ENCODE measurements around the gene CLASP2. TPM values are rescaled to one million over a fixed set of nuclear protein-coding genes. Genes with fewer than 3 reads are reported as not detected.

Gene CLASP2
- total RNA-seq, 4 donors from 2014 or later = 64.2 to 115 (median 92.1) TPM

GRCh38 chr3:33557279-33557678 is 160.8 kb downstream of the CLASP2 start:
- H3K27me3 ChIP-seq = no peaks in the 10 kb centered on the region
- peaks cover 10 to 14% of the 10 kb centered on the region in 2 donors for H3K36me3 ChIP-seq
- H3K4me3 ChIP-seq (replicated peaks in 1 of 3) = no peak overlapping the region
- H3K9me3 ChIP-seq = no peaks in the 10 kb centered on the region
- H3K4me1 ChIP-seq = peaks cover 0 to 5% of the 10 kb centered on the region in 2 donors
- DNase-seq = no peak
- no peak for TF ChIP-seq CTCF (IDR thresholded peaks at IDR 0.05)
- TF ChIP-seq POLR2A (IDR thresholded peaks at IDR 0.05) = no peak
- intact Hi-C loops (cut with DNase I) = no loop called here
- 93 to 97% methylated on average over 1 of the region's 1 CpG for WGBS, 2 donors
- no peak overlapping the region for H3K27ac ChIP-seq

GRCh38 chr3:33547101-33547500 is 171.0 kb downstream of the CLASP2 start:
- no peaks in the 10 kb centered on the region for H3K27me3 ChIP-seq
- no peak for DNase-seq
- H3K36me3 ChIP-seq = peaks cover 0 to 8% of the 10 kb centered on the region in 2 donors
- no peak overlapping the region for H3K4me3 ChIP-seq (replicated peaks in 1 of 3)
- no peaks in the 10 kb centered on the region for H3K9me3 ChIP-seq
- WGBS, 2 donors = 78 to 90% methylated on average over 1 of the region's 1 CpG
- no peaks in the 10 kb centered on the region for H3K4me1 ChIP-seq
- H3K27ac ChIP-seq = no peak overlapping the region
- TF ChIP-seq CTCF (IDR thresholded peaks at IDR 0.05) (no peak), POLR2A (IDR thresholded peaks at IDR 0.05) (no peak)
- intact Hi-C loops (cut with DNase I) = no loop called here

- intact Hi-C loops (cut with DNase I) = no loop called here
- H3K27me3 ChIP-seq = no peaks in the 10 kb centered on the region
- H3K4me3 ChIP-seq (replicated peaks in 1 of 3) = no peak overlapping the region
- TF ChIP-seq POLR2A (IDR thresholded peaks at IDR 0.05) = no peak
- no peak for TF ChIP-seq CTCF (IDR thresholded peaks at IDR 0.05)
- no peak for DNase-seq
- no peak overlapping the region for H3K27ac ChIP-seq
- no peaks in the 10 kb centered on the region for H3K9me3 ChIP-seq
- H3K36me3 ChIP-seq = peaks cover 0 to 6% of the 10 kb centered on the region in 2 donors
- WGBS, 2 donors = 80 to 87% methylated on average over 1 of the region's 1 CpG
- H3K4me1 ChIP-seq = no peaks in the 10 kb centered on the region
These were observed 173.9 kb downstream of the CLASP2 start for GRCh38 chr3:33544126-33544525.

- peaks cover 0 to 6% of the 10 kb centered on the region in 2 donors for H3K36me3 ChIP-seq
These were observed 174.5 kb downstream of the CLASP2 start for GRCh38 chr3:33543601-33544000.

GRCh38 chr3:33541918-33542317 is 176.1 kb downstream of the CLASP2 start:
- peaks cover 0 to 6% of the 10 kb centered on the region in 2 donors for H3K36me3 ChIP-seq
- DNase-seq = no peak

More at GRCh38 chr3:33543601-33544000, 174.5 kb downstream of the CLASP2 start:
- 79 to 94% methylated on average over 1 of the region's 1 CpG for WGBS, 2 donors
- H3K4me1 ChIP-seq = no peaks in the 10 kb centered on the region
- no peak for DNase-seq
- H3K4me3 ChIP-seq (replicated peaks in 1 of 3) = no peak overlapping the region
- TF ChIP-seq CTCF (IDR thresholded peaks at IDR 0.05) (no peak), POLR2A (IDR thresholded peaks at IDR 0.05) (no peak)
- no peak overlapping the region for H3K27ac ChIP-seq
- H3K27me3 ChIP-seq = no peaks in the 10 kb centered on the region
- intact Hi-C loops (cut with DNase I) = no loop called here
- no peaks in the 10 kb centered on the region for H3K9me3 ChIP-seq

More at GRCh38 chr3:33541918-33542317, 176.1 kb downstream of the CLASP2 start:
- Histone ChIP-seq H3K27ac (no peak overlapping the region), H3K4me1 (no peaks in the 10 kb centered on the region), H3K27me3 (no peaks in the 10 kb centered on the region), H3K9me3 (no peaks in the 10 kb centered on the region), H3K4me3 (replicated peaks in 1 of 3) (no peak overlapping the region)
- TF ChIP-seq POLR2A (IDR thresholded peaks at IDR 0.05) (no peak), CTCF (IDR thresholded peaks at IDR 0.05) (no peak)
- intact Hi-C loops (cut with DNase I) = no loop called here

All from thyroid gland (tissue), 4 donors.